T47D (cell line): ENCODE data around the gene ASF1B.
A peak's percentile ranks its signal among the peaks of the same experiment; 100 is the strongest.

Experiments
- DNase-seq, 2 experiments: peaks; one replicate each; pipeline versions ENCODE4 v3.0.0 to v3.0.0-alpha.2; 2011 to 2012; ENCODE audit warnings: low read depth in 1 of 2, low spot score in 1 of 2
- JUND ChIP-seq: IDR thresholded peaks from 2 replicates; pipeline ENCODE4 v1.6.1; 2012; ENCODE audit warnings: low read depth
- in situ Hi-C: cut with HindIII; loops from 2 replicates; pipeline ENCODE4 v1.10.0; 2016; ENCODE audit warnings: low sequenced_read_pairs, low pct_unique_long_range_greater_than_20kb

The ASF1B gene

DNA sequence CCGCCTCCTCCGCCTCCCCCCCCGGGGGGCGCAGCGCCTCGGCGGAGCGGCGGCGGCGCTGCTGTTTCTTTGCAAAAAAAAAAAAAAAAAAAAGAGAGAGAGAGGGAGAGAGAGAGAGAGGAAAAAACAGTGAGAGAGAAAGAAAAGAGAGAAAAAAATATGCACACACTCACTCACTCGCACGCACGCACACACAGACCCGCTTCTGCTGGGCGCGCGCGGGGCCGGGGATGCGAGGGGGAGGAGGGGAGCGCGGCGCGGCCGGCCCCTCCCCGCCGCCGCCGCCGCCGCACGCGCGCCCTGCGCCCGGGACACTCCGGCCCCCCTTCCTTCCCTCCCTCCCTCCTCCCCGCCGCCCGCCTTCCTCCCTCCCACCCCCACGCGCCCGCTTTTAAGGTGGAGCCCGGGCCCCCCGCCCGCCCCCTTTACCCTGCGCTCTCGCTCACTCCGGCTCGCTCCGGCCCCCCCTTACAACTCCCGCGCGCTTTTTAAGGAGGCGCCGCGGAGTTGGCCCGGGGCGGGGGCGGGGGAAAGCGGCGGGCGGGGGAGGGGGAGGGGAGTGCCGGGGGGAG, 45.8 kb downstream of the ASF1B start, which contains the start of gene SAMD1:
SAMD1 (minus strand) TSS at position 243 of the 572 bp plus-strand sequence.
- no peak for TF ChIP-seq JUND
- in situ Hi-C loops = no loop called here
- DNase-seq = peak; percentile 45 to 91

DNA sequence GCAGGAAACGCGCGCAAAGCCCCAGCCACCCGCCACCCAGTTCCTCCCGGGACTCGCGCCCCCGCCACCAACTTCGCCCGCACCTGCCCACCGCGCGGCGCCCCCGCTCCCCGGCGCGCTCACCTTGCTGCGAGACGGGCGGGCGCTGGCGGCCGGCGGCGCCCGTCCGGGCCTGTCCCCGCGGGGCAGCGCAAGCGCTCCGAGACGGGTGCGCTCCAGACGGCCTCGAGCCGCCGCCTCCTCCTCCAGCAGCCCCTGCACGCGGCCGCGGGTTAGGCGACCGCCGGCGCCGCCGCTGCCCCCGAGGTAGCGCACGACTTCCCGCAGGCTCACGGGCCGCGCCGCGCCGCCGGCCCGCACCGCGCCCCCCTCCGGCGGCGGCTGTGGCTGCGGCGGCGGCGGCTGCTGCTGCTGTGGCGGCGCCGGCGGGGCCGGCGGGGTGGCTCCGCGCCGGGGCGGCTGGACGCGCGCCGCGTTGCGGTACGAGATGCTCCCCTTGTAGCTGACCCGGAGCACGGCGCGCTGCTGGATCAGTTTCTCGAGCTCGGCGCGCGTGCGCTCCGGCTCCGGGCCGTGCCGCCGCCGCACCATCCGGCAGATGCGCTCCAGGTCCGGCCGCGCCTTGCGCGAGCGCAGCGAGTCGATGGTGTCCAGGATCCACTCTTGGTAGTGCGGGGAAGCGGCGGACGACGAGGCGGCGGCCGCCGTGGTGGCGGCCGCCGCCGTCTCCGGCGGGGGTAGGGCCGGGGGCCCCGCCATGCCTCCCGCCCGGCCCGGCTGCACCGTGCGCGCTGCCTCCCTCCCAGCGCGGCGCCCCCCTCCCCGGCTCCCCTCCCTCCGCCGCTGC, 46.5 kb downstream of the ASF1B start:
- TF ChIP-seq JUND = no peak
- peak in 1 of 2 experiments; percentile 53 for DNase-seq
- in situ Hi-C loops = no loop called here

DNA sequence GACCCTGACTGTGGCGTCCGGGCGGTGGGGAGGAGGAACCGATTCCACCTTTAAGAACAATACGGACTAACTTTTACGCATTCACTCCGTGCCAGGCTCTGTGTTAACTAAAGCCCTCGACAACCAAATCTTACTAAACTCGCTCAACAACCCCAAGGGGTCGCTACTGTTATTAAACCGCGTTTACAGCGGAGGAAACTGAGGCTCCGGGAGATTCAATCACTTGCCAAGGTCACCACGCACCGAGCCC, 47.1 kb downstream of the ASF1B start:
- DNase-seq = no peak
- TF ChIP-seq JUND = no peak
- in situ Hi-C loops = no loop called here

DNA sequence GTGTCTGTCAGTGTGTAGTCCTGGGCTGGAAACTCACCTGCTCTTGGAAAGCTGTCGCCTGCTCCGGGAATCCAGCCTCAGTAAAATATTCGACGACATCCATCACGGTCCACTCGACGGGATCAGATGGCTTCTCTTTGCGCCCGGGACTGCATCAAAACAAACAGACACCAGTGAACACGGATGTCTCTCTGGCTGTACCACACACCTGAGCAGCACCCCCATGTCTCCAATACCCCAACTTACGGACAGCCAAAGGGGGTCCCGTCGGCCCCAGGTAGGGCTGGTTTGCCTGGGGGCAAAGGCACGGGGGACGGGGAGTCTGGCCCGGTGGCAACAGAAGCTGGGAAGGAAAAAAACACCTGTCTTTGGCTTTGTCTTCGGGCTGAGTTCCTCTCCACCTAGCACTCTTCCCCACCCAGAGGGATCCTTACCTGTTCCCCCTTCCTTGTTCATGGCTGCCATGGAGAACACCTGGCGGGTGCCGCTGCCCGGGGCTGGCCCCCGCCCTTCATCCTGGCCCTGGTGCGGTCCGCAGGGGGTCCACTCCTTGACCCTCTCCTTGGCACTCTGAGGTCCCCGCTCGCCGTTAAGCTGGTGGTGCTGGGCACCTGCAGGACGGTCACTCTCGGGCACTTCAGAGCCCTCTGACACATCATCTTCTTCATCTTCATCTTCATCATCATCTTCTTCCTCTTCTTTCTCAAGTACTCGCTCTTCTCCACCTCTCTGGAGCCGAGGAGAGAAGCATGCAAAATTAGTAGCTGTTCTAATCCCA, 47.6 kb downstream of the ASF1B start:
- in situ Hi-C loops = no loop called here
- DNase-seq = no peak
- no peak for TF ChIP-seq JUND

DNA sequence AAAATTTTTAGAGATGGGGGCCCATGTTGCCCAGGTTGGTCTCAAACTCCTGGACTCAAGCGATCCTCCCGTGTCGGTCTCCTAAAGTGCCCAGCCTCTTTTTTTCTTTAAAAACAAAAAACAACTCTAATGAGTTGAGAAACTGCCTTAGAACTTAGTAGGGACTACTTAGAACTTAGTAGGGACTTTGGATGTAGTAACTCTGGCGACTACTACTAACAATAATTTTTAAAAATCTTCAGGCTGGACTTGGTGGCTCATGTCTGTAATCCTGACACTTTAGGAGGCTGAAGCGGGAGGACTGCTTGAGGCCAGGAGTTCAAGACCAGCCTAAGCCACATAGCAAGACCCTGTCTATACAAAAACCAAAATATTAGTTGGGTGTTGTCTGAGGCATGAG, 50.3 kb downstream of the ASF1B start:
- no peak for DNase-seq
- in situ Hi-C loops = no loop called here
- TF ChIP-seq JUND = no peak

DNA sequence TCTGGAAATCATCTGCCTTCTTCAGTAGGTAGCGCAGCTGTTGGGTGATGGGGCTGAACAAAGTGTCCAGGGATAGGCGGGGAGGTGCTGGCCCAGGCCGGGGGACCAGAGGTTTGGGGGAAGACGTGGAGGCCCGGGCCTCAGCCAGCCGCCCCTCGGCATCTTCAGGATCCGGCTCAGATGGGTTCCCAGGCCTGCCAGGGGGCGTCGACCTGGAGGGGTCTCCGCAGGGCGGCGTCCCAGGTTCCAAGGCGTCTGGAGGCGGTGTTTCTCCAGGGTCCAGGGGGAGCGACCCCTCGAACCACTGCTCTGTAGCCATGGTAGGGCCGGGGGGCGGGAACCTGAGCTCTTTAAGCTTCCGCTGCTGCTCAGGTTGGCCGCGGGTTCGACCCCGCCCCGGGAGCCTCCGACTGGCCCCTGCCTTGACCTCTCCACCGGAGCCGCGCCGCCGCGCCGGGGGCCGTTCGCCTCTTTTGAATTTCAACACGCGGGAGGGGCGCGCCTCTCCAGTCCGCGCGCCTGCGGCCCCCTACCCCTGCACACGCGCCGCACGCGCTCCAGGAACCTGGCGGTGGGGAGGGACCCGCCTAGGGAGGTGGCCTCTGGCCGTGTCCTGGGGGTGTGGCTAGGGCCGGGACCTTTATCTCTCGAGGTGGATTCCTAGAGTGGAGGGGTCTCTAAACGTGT, 50.9 kb downstream of the ASF1B start, which contains the start of gene C19orf67:
C19orf67 (minus strand) TSS at position 475 of the 687 bp plus-strand sequence; CDS start at position 319, 156 bp downstream.
- in situ Hi-C loops = no loop called here
- no peak for TF ChIP-seq JUND
- no peak for DNase-seq

DNA sequence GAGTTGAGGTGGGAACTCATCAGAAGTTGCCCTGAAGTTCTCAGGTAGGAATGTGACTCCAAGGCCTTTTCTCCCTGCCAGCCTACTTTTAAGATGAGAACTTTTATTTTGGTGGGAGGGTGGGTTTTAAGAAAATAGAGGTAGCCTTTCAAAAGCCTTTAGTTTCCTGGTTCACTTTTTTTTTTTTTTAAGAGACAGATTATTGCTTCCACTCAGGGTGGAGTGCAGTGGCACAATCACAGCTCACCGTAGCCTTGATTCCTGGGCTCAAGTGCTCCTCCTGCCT, 53.8 kb downstream of the ASF1B start:
- DNase-seq = no peak
- in situ Hi-C loops = no loop called here
- TF ChIP-seq JUND = no peak

DNA sequence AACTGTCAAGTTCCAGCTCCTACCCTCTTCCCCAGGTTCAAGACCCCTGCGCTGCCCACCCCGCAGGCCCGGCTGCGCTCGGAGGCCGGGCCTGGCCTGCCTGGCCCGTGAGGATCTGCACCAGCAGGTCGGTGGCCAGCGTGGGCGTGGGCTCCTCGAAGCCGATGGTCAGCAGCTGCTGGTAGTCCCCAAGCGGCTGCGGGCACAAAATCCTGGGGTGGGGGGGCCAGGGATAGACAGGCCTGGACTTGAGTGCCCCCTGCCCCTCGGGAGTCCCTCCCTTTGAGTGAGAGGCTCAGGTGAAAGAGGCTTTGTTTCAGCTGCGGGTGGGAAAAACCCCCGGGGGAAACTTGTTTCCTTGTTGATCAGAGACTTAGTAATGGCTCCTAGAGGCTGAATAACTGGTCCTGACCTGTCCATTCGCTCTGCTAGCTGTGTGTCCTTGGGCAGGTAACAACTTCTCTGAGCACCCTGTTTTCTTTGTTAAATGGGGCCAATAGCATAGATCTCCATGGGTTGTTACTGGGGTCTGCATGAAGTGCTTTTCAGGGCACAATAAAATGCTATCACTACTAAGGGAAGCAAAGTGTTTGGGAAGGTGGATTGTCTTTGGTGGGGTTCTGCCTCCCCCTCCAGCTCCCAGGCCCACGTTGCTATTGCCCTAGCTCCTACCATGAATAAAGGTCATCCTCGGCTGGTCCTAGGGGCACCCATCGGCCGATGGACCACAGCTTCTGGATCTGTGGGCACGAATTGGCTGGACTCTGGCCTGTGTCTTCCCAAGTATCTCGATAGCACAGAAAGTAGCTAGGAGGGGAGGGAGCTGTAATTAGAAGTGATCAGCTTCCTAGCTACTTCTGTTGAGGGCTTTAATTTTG, 54.4 kb downstream of the ASF1B start:
- in situ Hi-C loops = no loop called here
- TF ChIP-seq JUND = no peak
- DNase-seq = no peak

DNA sequence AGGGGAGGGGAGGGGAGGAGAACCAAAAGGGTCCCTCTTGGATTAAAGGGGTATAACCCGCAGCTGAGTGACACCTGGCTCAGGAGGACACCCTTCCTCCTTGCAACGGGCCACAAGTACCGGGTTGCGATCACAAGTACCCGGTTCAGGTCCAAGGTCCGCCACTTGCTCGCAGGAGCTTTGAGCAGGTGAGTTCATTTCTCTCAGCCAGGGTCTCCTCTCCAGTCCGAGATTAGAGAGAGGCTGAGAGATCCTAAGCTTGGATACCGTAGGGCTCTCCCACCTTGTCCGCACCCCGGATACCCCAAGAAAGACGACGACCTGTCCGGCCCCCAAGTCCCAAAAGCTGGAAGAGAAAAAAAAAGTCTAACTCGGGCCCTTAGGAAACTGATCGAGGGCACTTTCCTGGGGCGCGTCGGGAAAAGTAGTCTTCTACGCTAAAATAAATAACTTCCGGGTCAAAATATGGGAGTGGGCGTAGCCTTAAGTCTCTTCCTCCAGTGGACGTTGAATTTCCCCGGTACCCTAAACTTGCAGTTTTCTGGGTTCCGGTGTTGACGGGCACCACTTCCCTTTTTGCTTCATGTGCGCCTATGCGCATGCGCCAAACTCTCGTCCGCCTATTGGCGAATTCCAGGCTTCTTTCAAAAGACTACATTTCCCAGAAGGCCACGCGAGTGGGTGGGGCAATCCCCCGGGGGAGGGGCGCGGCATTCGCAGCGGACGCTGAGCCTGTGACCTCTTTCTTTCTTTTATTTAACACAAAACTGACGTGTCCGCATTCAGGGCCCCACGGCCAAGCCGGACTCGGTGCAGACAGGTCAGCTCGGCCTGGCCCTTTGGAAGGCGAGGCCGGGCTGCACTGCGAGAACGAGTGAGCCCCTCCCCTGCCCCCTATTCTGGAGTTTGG, 55.2 kb downstream of the ASF1B start:
- no peak for TF ChIP-seq JUND
- in situ Hi-C loops = no loop called here
- peak; percentile 93 to 98 for DNase-seq

DNA sequence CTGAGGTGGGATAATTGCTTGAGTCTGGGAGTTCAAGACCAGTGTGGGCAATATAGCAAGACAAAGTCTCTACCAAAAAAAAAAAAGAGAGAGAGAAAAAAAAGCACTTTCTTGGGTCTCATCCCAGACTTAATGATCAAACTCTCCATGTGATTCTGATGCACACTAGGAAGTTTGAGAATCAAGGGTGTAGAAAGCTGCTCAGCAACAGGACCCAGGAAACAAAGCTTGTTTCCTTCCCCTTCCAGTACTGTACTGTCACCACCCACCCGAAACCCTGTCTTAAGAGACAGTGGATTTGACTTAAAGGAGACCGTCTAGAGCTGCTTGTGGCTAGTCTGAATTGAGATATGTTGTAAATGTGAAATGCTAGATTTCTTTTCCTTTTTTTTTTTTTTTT, 58.0 kb downstream of the ASF1B start:
- in situ Hi-C loops = no loop called here
- no peak for TF ChIP-seq JUND
- no peak for DNase-seq
